Aorta (tissue), 5 donors: ENCODE data around the gene AZGP1. TPM values are rescaled to one million over a fixed set of nuclear protein-coding genes. Genes with fewer than 3 reads are reported as not detected.
"Not testable (repeated sequence)": the region's sequence is repeated elsewhere in the genome, so short reads cannot be mapped to it uniquely, and the experiment has no call there.

Source experiments
- ATAC-seq: fragments of 200-7000 bp; cut with Tn5 transposase; one replicate; pipeline ENCODE4 v1.9.1; 2022; ENCODE audit warnings: moderate library complexity; ENCODE audit not compliant: low FRiP score
- DNase-seq, 2 donors: peaks; one replicate each; pipeline ENCODE4 v3.0.0-alpha.2; 2020
- H3K27ac ChIP-seq, 2 donors: one replicate each; pipeline ENCODE4 v1.5.1; 2013; ENCODE audit warnings: low read length in 2 of 2, mild to moderate bottlenecking in 2 of 2, moderate library complexity in 2 of 2, control low read depth in 1 of 2, inconsistent platforms in 1 of 2, low read depth in 1 of 2
- H3K27me3 ChIP-seq, 2 donors: one replicate each; pipeline ENCODE4 v1.6.1; 2013; ENCODE audit warnings: control low read depth in 1 of 2, low read length in 1 of 2, mild to moderate bottlenecking in 1 of 2, moderate library complexity in 1 of 2; ENCODE audit not compliant: insufficient read depth in 2 of 2, control insufficient read depth in 1 of 2
- H3K36me3 ChIP-seq, 2 donors: one replicate each; pipeline ENCODE4 v1.6.1; 2013; ENCODE audit warnings: control low read depth in 1 of 2, low read length in 1 of 2, mild to moderate bottlenecking in 1 of 2; ENCODE audit not compliant: insufficient read depth in 2 of 2, control insufficient read depth in 1 of 2
- H3K4me1 ChIP-seq, 2 donors: one replicate each; pipeline ENCODE4 v1.6.1; 2013; ENCODE audit warnings: low read length in 2 of 2, control low read depth in 1 of 2, mild to moderate bottlenecking in 1 of 2, moderate library complexity in 1 of 2; ENCODE audit not compliant: insufficient read depth in 2 of 2, control insufficient read depth in 1 of 2
- H3K4me3 ChIP-seq, 2 donors: one replicate each; pipeline ENCODE4 v1.5.1; 2013; ENCODE audit warnings: low read length in 2 of 2, control low read depth in 1 of 2, mild to moderate bottlenecking in 1 of 2
- H3K9me3 ChIP-seq: one replicate; pipeline ENCODE4 v1.6.1; 2013; ENCODE audit warnings: mild to moderate bottlenecking, low read length; ENCODE audit not compliant: control insufficient read depth
- WGBS, 2 donors: extraction: QIAGEN DNeasy Blood & Tissue Kit; methylation state at CpG; one replicate each; pipeline ENCODE4 v1.1.7; 2013; 5-methylcytosine and 5-hydroxymethylcytosine counted together
- intact Hi-C, 2 donors: fragments of 100-400 bp; cut with DNase I; formaldehyde crosslinking; loops; one replicate each; pipeline versions ENCODE4 v1.14.2 to v1.15.0; 2022
- polyA plus RNA-seq, 2 donors: library from polyadenylated mRNA; stranded (reverse); fragments of 200-250 nt; gene quantifications; one replicate each; pipeline ENCODE4 v1.2.3, GENCODE V29; 2013
- total RNA-seq, 2 donors: library from RNA; stranded (reverse); fragmentation: NEBNext Ultra II Directional; extraction: Animal tissue kit (Norgen Biotek cat#: 25700); gene quantifications; one replicate each; pipeline ENCODE4 v1.2.1, GENCODE V29; 2021
- donor health status: healthy with polysubstance abuse.
- donor health status: Bipolar disorder and iron deficiency.
- donor health status: DM: no; HTN: no; CAD: no.
- donor health status: DM: no; HTN: no; CAD: no.
- donor health status: DM: yes; HTN: yes; CAD: no.

The AZGP1 gene
- total and polyA plus RNA-seq, 4 donors, result 0.13 to 3.5 (median 0.96) TPM

DNA sequence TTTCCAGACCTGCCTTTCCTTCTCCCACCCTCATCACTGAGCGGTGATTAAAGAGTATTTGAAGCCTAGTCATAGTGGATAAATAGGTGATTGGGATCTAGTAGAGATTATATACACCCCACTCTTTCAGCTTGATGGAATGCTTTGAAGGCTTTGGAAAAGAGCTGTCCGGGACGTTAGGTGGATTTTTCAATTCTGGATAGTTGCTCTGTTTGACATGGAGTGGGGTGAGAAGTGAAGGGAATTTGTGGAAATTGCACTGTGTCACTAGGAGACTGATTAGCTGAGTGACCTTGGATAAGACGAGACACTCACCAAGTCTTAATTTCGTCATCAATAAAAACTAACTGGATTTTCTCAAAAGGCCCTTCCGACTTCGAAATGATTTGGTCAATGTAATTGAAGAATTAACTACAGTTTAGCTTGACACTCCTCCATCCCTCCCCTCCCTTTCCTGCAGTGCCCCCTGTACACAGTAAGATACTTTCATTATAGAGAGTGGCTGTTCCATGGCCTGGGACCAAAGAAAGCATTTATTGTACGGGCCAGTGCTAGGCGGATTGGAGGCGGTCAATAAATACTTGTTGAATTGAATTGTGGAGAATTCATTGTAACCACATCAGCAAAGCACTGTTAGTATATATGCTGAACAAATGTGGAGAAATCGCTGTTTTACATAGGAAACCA lies 40.5 kb upstream of the AZGP1 start:
- intact Hi-C loops, result loop anchor here in 1 of 2 donors (1.0 kb wide), 1 partner anchor 34 kb away; no protein-coding TSS in a partner anchor
- no peaks in the 10 kb centered on the region for H3K36me3 ChIP-seq
- H3K4me1 ChIP-seq, result peaks cover 0 to 6% of the 10 kb centered on the region in 2 donors
- H3K4me3 ChIP-seq, result peak overlapping the region; percentile 94 to 98
- peak overlapping the region in 1 of 2 donors; percentile 81 for H3K27ac ChIP-seq
- no peak for ATAC-seq
- 21 to 22% methylated on average over 11 of the region's 11 CpGs for WGBS, 2 donors
- H3K9me3 ChIP-seq, result no peaks in the 10 kb centered on the region
- DNase-seq, result no peak
- no peaks in the 10 kb centered on the region for H3K27me3 ChIP-seq

DNA sequence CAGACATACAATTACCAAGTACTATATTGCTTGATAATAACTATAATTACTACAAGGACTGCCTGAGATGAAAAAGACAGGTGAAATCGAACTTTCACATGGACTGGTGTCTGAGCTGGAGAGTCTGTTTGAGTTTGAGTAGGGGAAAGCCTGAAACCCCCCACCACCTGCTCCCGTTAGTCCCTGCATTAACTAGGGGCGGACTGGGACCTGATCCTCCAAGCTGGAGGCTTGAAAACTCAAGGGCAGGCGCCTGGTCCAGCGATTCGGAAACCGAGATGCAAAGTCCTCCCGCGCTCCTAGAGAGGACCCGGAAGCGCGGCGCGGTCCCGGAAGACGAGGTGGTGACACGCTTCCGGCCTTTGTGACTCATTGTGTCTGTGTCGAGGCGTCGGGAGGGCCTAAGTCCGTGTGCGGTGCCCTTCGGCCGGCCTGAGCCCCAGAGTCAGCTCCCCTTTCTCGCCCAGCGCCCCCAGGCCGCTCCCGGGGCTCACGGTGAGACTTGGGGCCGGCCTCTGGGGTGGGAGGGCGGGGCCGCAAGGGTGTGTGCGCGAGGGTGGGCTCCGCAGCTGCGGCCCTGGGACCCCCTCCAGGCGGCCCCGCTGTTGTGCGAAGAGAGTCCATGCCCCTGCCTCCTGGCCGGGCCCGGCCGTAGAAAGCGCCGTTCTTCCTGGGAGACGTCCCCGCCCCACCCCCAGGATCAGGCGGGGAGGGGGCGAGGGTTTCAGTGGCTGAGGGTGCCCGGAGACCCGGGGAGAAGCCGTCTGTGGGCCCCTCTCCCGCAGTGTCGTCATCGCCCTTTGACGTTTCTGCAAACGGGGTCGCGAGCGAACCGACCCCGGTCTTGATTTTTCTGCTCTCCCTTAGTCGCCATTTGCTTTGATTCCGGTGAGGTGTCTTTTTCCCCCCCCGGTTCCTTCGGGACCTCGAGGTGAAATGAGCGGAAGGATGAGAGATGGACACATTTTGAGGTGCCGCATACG lies 39.7 kb upstream of the AZGP1 start, which contains the start of gene ZKSCAN1:
Gene ZKSCAN1 (plus strand): TSS at position 365 of the 983 bp plus-strand sequence. CDS start 7,911 bp downstream, outside the sequence.
- DNase-seq (peak; percentile 93 to 94), ATAC-seq (peak; percentile 98)
- no peaks in the 10 kb centered on the region for H3K9me3 ChIP-seq
- WGBS, 2 donors, result 2% methylated on average over 61 to 70 of the region's 70 CpGs
- no peaks in the 10 kb centered on the region for H3K27me3 ChIP-seq
- peaks cover 0 to 6% of the 10 kb centered on the region in 2 donors for H3K4me1 ChIP-seq
- intact Hi-C loops, result loop anchor here in 1 of 2 donors (1.0 kb wide), 1 partner anchor 35 kb away; no protein-coding TSS in a partner anchor
- no peaks in the 10 kb centered on the region for H3K36me3 ChIP-seq
- H3K4me3 ChIP-seq, result peak within 1 kb of the TSS; percentile 94 to 98
- H3K27ac ChIP-seq, result peak within 1 kb of the TSS; percentile 81 to 95

DNA sequence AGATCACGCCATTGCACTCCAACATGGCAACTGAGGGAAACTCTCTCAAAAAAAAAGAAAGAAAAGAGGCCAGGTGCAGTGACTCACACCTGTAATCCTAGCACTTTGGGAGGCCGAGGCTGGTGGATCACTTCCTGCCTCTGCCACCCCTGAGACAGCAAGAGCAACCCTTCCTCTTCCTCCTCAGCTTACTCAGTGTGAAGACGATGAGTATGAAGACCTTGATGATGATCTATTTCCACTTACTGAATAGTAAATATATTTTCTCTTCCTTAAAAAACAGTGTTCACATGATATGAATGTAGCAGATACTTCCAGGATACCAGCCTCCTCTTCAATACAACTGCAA lies 37.5 kb upstream of the AZGP1 start:
- Histone ChIP-seq H3K9me3 (no peaks in the 10 kb centered on the region), H3K4me1 (peaks cover 0 to 6% of the 10 kb centered on the region in 2 donors), H3K27ac (no peak overlapping the region), H3K36me3 (no peaks in the 10 kb centered on the region), H3K4me3 (no peak overlapping the region), H3K27me3 (no peaks in the 10 kb centered on the region)
- ATAC-seq, result no peak
- 85% methylated on average over 3 of the region's 3 CpGs for WGBS, 2 donors
- intact Hi-C loops, result no loop called here
- DNase-seq, result no peak

DNA sequence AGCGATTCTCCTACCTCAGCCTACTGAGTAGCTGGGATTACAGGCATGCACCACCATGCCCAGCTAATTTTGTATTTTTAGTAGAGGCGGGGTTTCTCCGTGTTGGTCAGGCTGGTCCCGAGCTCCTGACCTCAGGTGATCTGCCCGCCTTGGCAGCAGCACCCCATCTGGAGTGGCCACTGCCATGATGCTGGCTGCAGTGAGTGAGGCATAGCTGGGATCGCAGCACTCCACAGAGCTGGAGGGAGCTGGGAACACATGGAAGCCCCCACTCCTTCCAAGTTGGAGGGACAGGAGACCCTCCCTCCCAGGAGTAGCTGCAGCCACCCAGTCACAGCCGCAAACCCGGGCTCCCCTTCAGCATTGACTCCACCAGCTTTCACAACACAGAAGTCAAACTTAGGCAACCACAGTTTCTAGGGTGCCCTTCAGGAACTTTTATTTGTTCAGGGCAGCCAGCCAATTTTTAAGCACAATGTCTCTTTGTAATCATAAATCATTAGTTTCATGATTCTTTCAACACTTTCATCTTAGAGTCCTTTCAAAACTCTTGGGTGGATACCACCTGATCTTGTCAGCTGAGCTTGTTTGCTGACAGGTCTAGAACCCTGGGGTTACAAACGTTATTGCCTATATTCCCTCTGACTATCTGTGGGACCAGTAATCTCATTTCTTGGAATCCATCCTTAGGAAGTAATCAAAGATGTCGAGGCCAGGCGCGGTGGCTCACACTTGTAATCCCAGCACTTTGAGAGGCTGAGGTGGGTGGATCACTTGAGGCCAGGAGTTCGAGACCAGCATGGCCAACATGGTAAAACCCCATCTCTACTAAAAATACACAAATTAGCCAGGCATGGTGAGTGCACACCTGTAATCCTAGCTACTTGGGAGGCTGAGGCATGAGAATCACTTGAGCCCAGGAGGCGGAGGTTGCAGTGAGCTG lies 36.8 kb upstream of the AZGP1 start:
- H3K27me3 ChIP-seq, ATAC-seq, H3K36me3 ChIP-seq, H3K9me3 ChIP-seq, intact Hi-C loops, DNase-seq, H3K27ac ChIP-seq, H3K4me1 ChIP-seq, H3K4me3 ChIP-seq: not testable (repeated sequence)
- 78 to 79% methylated on average over 14 of the region's 14 CpGs for WGBS, 2 donors

DNA sequence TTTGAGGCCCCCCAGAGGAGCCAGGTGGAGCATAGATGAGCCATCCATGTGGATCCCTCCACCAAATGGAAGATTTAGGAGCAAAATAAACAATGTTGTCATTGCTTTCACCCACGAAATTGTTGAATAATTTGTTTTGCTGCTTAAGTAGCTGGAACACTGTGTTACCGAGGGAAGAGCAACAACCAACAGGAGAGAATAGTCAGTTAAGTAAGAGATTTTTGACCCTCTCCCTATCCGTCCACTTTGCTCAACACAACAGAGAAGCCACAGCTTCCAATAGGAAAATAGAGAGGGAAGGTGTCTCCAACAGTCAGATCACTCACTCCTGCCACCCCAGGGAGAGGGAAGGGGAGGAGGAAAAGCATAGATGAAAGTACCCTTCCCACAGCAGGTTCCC lies 35.7 kb upstream of the AZGP1 start:
- DNase-seq, result no peak
- no peak overlapping the region for H3K4me3 ChIP-seq
- no peak for ATAC-seq
- H3K4me1 ChIP-seq, result no peaks in the 10 kb centered on the region
- H3K27ac ChIP-seq, result no peak overlapping the region
- H3K27me3 ChIP-seq, result no peaks in the 10 kb centered on the region
- H3K36me3 ChIP-seq, result no peaks in the 10 kb centered on the region
- no peaks in the 10 kb centered on the region for H3K9me3 ChIP-seq
- intact Hi-C loops, result no loop called here
- WGBS, 2 donors, result 30 to 35% methylated on average over 3 of the region's 3 CpGs

DNA sequence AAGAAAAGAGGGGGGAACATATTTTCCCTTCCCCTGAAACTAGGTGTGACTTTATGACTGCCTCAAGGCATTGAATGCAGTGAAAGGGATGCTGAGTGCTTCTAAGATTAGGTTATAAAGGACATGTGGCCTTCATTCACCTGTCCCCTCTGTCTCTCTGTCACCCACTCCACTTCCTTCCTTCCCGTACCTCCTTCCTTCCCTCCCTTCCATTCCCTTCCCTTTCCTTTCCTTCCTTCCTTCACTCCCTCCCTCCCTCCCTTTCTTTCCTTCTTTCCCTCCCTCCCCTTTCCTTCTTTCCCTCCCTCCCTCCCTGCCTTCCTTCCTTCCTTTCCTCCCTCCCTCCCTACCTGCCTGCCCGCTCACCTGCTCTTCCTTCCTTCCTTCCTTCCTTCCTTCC lies 35.1 kb upstream of the AZGP1 start:
- Histone ChIP-seq H3K9me3 (no peaks in the 10 kb centered on the region), H3K36me3 (no peaks in the 10 kb centered on the region), H3K4me1 (no peaks in the 10 kb centered on the region), H3K27me3 (no peaks in the 10 kb centered on the region), H3K27ac (no peak overlapping the region), H3K4me3 (no peak overlapping the region)
- intact Hi-C loops, result no loop called here
- no peak for ATAC-seq
- WGBS, 2 donors, result 72% methylated on average over 2 of the region's 2 CpGs
- DNase-seq, result no peak

DNA sequence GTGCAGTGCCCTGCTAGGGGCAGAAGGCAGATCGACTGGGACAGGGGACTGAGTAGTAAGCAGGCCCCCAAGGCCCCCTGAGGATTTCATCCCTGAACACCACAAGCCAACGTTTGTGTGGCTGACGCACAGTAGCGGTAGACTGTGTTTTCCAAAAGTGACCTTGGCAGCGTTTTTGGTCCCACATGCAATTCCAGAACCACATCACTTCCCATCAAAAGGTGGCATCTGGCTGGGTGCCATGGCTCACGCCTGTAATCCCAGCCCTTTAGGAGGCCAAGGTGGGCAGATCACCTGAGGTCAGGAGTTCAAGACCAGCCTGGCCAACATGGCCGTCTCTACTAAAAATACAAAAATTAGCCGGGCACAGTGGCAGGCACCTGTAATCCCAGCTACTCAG lies 34.1 kb upstream of the AZGP1 start:
- H3K27ac ChIP-seq, H3K36me3 ChIP-seq, H3K9me3 ChIP-seq, H3K27me3 ChIP-seq, H3K4me3 ChIP-seq, H3K4me1 ChIP-seq, intact Hi-C loops, ATAC-seq: not testable (repeated sequence)
- DNase-seq, result peak in 1 of 2 donors; percentile 45
- 77 to 79% methylated on average over 8 of the region's 8 CpGs for WGBS, 2 donors

DNA sequence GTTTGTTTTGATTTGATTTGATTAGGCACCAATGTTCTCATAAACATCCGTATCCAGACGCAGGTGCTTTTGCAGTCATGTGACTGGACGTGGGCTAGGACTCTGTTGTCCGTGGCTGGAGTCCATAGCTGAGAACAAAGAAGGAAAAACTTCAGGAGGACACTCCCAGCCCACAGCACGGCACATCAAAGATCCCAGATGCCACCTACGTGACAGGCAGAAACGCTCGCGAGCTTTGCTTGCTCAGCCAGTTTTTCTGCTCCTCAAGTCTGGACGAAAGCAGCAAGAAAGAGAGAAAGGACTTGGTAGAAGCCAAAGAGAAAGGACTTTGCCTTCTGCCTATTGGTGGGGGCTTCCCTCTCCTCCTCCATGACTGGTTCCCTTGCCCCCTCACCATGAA lies 32.7 kb upstream of the AZGP1 start:
- 56 to 60% methylated on average over 10 of the region's 10 CpGs for WGBS, 2 donors
- intact Hi-C loops, result no loop called here
- Histone ChIP-seq H3K4me3 (no peak overlapping the region), H3K27ac (no peak overlapping the region), H3K27me3 (no peaks in the 10 kb centered on the region), H3K4me1 (no peaks in the 10 kb centered on the region), H3K36me3 (no peaks in the 10 kb centered on the region), H3K9me3 (no peaks in the 10 kb centered on the region)
- no peak for ATAC-seq
- DNase-seq, result peak in 1 of 2 donors; percentile 49
